CD4-positive, alpha-beta T cell (primary cell): ENCODE data around the gene VAV2. TPM values are rescaled to one million over a fixed set of nuclear protein-coding genes. Genes with fewer than 3 reads are reported as not detected.

Experiments
- ATAC-seq: fragments of 200-7000 bp; cut with Tn5 transposase; one replicate; pipeline ENCODE4 v1.10.0; 2022; ENCODE audit warnings: mild to moderate bottlenecking; ENCODE audit not compliant: poor library complexity
- CTCF ChIA-PET: fragments of 350-600 bp; sonication (Branson Sonifier 250); formaldehyde crosslinking; loops from one replicate; lab custom pipeline; 2021; ENCODE audit warnings: antibody characterized with exemption, inconsistent platforms; lab: Charles Lee
- POLR2A ChIA-PET: fragments of 350-600 bp; sonication (Branson Sonifier 250); formaldehyde crosslinking; loops from one replicate; lab custom pipeline; 2021; ENCODE audit warnings: antibody characterized with exemption, inconsistent platforms; lab: Charles Lee
- DNase-seq, 14 experiments: peaks; one replicate each; pipeline ENCODE4 v3.0.0-alpha.2; 2013 to 2020; ENCODE audit warnings: mixed read lengths in 2 of 14
- H3K27ac ChIP-seq, 2 donors: one replicate each; pipeline versions ENCODE4 v1.5.1 to v1.7.0; 2013; ENCODE audit warnings: low read length in 2 of 2, low read depth in 1 of 2, mild to moderate bottlenecking in 1 of 2
- H3K27me3 ChIP-seq, 2 experiments: 1 replicate in 1 of 2; 2 replicates in 1 of 2; pipeline versions ENCODE4 v1.6.1 to v1.7.0; 2013; ENCODE audit warnings: low read length in 2 of 2, control low read depth in 1 of 2, mild to moderate bottlenecking in 1 of 2, moderate library complexity in 1 of 2; ENCODE audit not compliant: insufficient read depth in 2 of 2, control insufficient read depth in 1 of 2
- H3K36me3 ChIP-seq: one replicate; pipeline ENCODE4 v1.6.1; 2013; ENCODE audit warnings: low read length, control low read depth; ENCODE audit not compliant: insufficient read depth
- H3K4me1 ChIP-seq: one replicate; pipeline ENCODE4 v1.6.1; 2013; ENCODE audit warnings: low read length, control low read depth; ENCODE audit not compliant: insufficient read depth
- H3K4me3 ChIP-seq: one replicate; pipeline ENCODE4 v1.5.1; 2013; ENCODE audit warnings: mild to moderate bottlenecking, low read length, moderate library complexity
- H3K9me3 ChIP-seq, 2 experiments: 1 replicate in 1 of 2; 2 replicates in 1 of 2; pipeline versions ENCODE4 v1.6.1 to v1.7.0; 2013; ENCODE audit warnings: low read length in 2 of 2, mild to moderate bottlenecking in 2 of 2, control low read depth in 1 of 2, moderate library complexity in 1 of 2; ENCODE audit not compliant: control insufficient read depth in 1 of 2, insufficient read depth in 1 of 2
- H3K27ac Mint-ChIP-seq: one replicate; pipeline ENCODE4 v1.8.0; 2020; ENCODE audit warnings: mixed read lengths
- H3K27me3 Mint-ChIP-seq: one replicate; pipeline ENCODE4 v1.8.0; 2021; ENCODE audit warnings: mixed read lengths
- H3K36me3 Mint-ChIP-seq: one replicate; pipeline ENCODE4 v1.8.0; 2021; ENCODE audit warnings: low read depth, mixed read lengths
- H3K4me1 Mint-ChIP-seq: one replicate; pipeline ENCODE4 v1.8.0; 2021; ENCODE audit warnings: low read depth, mixed read lengths
- H3K4me3 Mint-ChIP-seq: one replicate; pipeline ENCODE4 v1.8.0; 2020; ENCODE audit warnings: mild to moderate bottlenecking, mixed read lengths
- H3K9me3 Mint-ChIP-seq: one replicate; pipeline ENCODE4 v1.8.0; 2020; ENCODE audit warnings: mixed read lengths
- intact Hi-C, 2 experiments: fragments of 100-400 bp; cut with DNase I in 1 of 2; cut with micrococcal nuclease in 1 of 2; formaldehyde crosslinking; loops; one replicate each; pipeline versions ENCODE4 v1.15.1 to v1.9.0; 2023 to 2025; cut with DNase I, micrococcal nuclease
- total RNA-seq, 174 experiments: library from RNA in 2 of 174; stranded (reverse) in 2 of 174; gene quantifications; one replicate each; pipeline ENCODE4 v1.2.3 and lab custom pipeline; 2021 to 2026
- TF ChIP-seq, protein P1 (sequence below): fragments of 200-600 bp; IDR thresholded peaks from one replicate; pipeline ENCODE4 v1.8.0; 2022; ENCODE audit warnings: antibody characterized with exemption, mild to moderate bottlenecking

The VAV2 gene
- total RNA-seq, 2 experiments from 2014 or later, result 1.6 to 1.7 TPM

DNA sequence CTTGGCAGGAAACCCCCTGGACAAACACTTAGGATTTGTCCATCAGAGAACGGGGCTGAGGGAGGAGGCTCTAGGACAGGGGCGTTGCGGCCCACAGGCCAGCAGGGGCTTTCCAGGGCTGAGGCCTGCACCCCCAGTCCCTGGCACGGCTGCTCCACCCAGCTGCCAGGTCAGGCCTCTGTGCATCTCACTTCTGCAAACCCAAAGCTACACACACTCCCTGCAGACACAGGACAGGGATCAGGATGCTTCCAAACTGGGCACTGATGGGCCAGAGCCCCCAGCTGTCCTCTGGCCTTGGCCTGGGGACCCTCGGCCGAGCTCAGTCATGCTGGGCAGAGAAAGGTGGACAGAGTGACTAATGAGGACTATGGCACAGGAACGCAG lies 147.7 kb downstream of the VAV2 start:
- no peaks in the 10 kb centered on the region for H3K4me1 Mint-ChIP-seq
- H3K4me1 ChIP-seq, result peaks cover 2% of the 10 kb centered on the region
- ChIA-PET CTCF (no interaction called here), POLR2A (no interaction called here)
- no peaks in the 10 kb centered on the region for H3K9me3 Mint-ChIP-seq
- H3K36me3 ChIP-seq, result no peaks in the 10 kb centered on the region
- intact Hi-C loops, result no loop called here
- no peaks in the 10 kb centered on the region for H3K27me3 ChIP-seq
- no peak overlapping the region for H3K4me3 ChIP-seq
- DNase-seq (no peak), ATAC-seq (no peak)
- no peaks in the 10 kb centered on the region for H3K36me3 Mint-ChIP-seq
- H3K27ac ChIP-seq, result no peak overlapping the region
- no peak overlapping the region for H3K27ac Mint-ChIP-seq
- H3K4me3 Mint-ChIP-seq, result no peak overlapping the region
- peaks cover 3% of the 10 kb centered on the region for H3K27me3 Mint-ChIP-seq
- H3K9me3 ChIP-seq, result no peaks in the 10 kb centered on the region
- TF ChIP-seq, protein P1, sequence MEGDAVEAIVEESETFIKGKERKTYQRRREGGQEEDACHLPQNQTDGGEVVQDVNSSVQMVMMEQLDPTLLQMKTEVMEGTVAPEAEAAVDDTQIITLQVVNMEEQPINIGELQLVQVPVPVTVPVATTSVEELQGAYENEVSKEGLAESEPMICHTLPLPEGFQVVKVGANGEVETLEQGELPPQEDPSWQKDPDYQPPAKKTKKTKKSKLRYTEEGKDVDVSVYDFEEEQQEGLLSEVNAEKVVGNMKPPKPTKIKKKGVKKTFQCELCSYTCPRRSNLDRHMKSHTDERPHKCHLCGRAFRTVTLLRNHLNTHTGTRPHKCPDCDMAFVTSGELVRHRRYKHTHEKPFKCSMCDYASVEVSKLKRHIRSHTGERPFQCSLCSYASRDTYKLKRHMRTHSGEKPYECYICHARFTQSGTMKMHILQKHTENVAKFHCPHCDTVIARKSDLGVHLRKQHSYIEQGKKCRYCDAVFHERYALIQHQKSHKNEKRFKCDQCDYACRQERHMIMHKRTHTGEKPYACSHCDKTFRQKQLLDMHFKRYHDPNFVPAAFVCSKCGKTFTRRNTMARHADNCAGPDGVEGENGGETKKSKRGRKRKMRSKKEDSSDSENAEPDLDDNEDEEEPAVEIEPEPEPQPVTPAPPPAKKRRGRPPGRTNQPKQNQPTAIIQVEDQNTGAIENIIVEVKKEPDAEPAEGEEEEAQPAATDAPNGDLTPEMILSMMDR, result no peak

DNA sequence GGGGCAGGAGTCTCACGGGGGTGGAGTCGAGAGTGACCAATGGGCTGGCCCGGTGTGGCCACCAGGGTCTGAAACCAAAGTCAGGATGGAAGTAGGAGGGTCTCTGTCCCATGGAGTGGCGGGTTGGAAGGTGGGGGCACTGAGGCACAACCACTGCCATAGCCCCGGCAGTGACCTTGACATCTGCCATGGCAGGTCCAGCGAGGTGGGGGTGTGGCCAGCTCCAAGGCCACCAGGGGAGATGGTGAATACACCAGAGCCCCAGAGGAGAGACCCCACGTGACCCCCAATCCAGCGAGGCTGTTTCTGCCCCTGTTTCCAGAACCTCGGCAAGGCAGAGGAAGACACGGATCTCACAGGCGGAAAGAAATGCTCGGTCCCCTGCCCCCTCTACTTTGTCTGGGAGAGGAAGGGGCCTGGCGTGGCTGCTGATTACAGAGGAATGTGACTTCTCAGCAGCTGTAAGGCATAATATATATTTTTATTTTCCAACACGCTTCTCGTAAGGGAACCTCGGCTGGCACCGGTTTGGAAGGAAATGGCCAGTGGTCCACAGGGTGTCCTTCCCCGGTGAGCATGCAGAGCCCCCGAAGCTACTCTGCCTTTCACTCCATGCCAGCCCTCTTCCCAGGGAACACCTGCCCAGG lies 148.2 kb downstream of the VAV2 start:
- H3K4me1 ChIP-seq, result peaks cover 2% of the 10 kb centered on the region
- H3K36me3 Mint-ChIP-seq, result no peaks in the 10 kb centered on the region
- H3K4me3 ChIP-seq, result no peak overlapping the region
- H3K27ac Mint-ChIP-seq, result no peak overlapping the region
- H3K9me3 ChIP-seq, result no peaks in the 10 kb centered on the region
- no peaks in the 10 kb centered on the region for H3K36me3 ChIP-seq
- H3K27ac ChIP-seq, result no peak overlapping the region
- no peaks in the 10 kb centered on the region for H3K9me3 Mint-ChIP-seq
- ATAC-seq (no peak), DNase-seq (no peak)
- no peaks in the 10 kb centered on the region for H3K27me3 ChIP-seq
- no peak overlapping the region for H3K4me3 Mint-ChIP-seq
- ChIA-PET POLR2A (no interaction called here), CTCF (no interaction called here)
- no peaks in the 10 kb centered on the region for H3K4me1 Mint-ChIP-seq
- intact Hi-C loops, result no loop called here
- peaks cover 3% of the 10 kb centered on the region for H3K27me3 Mint-ChIP-seq
- TF ChIP-seq, protein P1, result no peak

DNA sequence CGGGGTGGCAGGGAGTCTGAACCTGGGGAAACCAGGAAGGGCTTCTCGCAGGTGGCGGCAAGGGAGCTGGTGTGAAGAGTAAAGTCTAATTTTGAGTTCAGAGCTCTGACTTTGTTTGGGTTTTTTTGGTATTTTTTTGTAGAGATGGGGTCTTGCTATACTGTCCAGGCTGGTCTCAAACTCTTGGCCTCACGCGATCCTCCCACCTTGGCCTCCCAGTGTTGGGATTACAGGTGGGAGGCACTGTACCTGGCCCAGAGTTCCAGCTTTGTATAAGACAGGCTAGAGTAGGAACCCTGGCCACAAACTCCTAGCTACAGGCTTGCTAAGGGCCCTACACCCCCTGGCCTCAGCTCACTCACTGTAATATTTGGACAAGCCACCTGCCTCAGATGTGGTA lies 148.9 kb downstream of the VAV2 start:
- H3K4me1 ChIP-seq, result peaks cover 2% of the 10 kb centered on the region
- Mint-ChIP-seq H3K9me3 (no peaks in the 10 kb centered on the region), H3K36me3 (no peaks in the 10 kb centered on the region), H3K4me1 (no peaks in the 10 kb centered on the region), H3K27ac (no peak overlapping the region), H3K27me3 (peaks cover 3% of the 10 kb centered on the region), H3K4me3 (no peak overlapping the region)
- no peak overlapping the region for H3K4me3 ChIP-seq
- ATAC-seq, result no peak
- H3K27me3 ChIP-seq, result no peaks in the 10 kb centered on the region
- CTCF ChIA-PET, result no interaction called here
- intact Hi-C loops, result no loop called here
- POLR2A ChIA-PET, result no interaction called here
- DNase-seq, result no peak
- H3K27ac ChIP-seq, result no peak overlapping the region
- TF ChIP-seq, protein P1, result no peak
- no peaks in the 10 kb centered on the region for H3K36me3 ChIP-seq
- H3K9me3 ChIP-seq, result no peaks in the 10 kb centered on the region
